Ovary (tissue), 3 donors: ENCODE data around the gene MITD1.

Experiments used
- CTCF ChIP-seq, 3 donors: fragments of 450-650 bp in 2 of 3; fragments of 200-600 bp in 1 of 3; IDR thresholded peaks; one replicate each; pipeline versions ENCODE4 v1.5.1 to v1.8.0; 2016 to 2022; ENCODE audit warnings: antibody characterized with exemption in 3 of 3, mild to moderate bottlenecking in 1 of 3
- POLR2A ChIP-seq: fragments of 450-650 bp; IDR thresholded peaks from one replicate; pipeline ENCODE4 v1.6.1; 2017; ENCODE audit warnings: antibody characterized with exemption, mild to moderate bottlenecking, moderate library complexity
- donor health status: DM: no; HTN: no; CAD: no.

GRCh38 chr2:99190548-99190947 lies 9.7 kb upstream of the MITD1 start:
- TF ChIP-seq CTCF (IDR thresholded peaks at IDR 0.05), result no peak
- no peak for TF ChIP-seq POLR2A
